Endometrial microvascular endothelial cells (primary cell): ENCODE measurements around the gene UBE2F. TPM values are rescaled to one million over a fixed set of nuclear protein-coding genes. Genes with fewer than 3 reads are reported as not detected.

Experiments
- in situ Hi-C: cut with HindIII; loops from 2 replicates; pipeline ENCODE4 v1.10.0; 2017; ENCODE audit warnings: low sequenced_read_pairs, low pct_unique_long_range_greater_than_20kb; ENCODE audit errors: inconsistent ontology term
- total RNA-seq: library from RNA; depleted of rRNA; stranded (reverse); fragments of >200 nt; gene quantifications from one replicate; pipeline ENCODE4 v1.2.3, GENCODE V29; 2015; ENCODE audit errors: inconsistent ontology term

UBE2F gene
- total RNA-seq, 1 donor from 2014 or later, result 70.3 TPM

- in situ Hi-C loops, result no loop called here
These were observed 39.7 kb downstream of the UBE2F start for GRCh38 chr2:238006510-238006909.

- in situ Hi-C loops, result no loop called here
These were observed 41.1 kb downstream of the UBE2F start for GRCh38 chr2:238007924-238008323.

- in situ Hi-C loops, result no loop called here
These were observed 42.7 kb downstream of the UBE2F start for GRCh38 chr2:238009563-238009962.

GRCh38 chr2:238010572-238010971 lies 43.8 kb downstream of the UBE2F start:
- in situ Hi-C loops, result no loop called here

GRCh38 chr2:238013806-238014205 lies 47.0 kb downstream of the UBE2F start:
- in situ Hi-C loops, result no loop called here

- in situ Hi-C loops, result no loop called here
These were observed 48.9 kb downstream of the UBE2F start for GRCh38 chr2:238015705-238016104.

- in situ Hi-C loops, result no loop called here
These were observed 49.7 kb downstream of the UBE2F start for GRCh38 chr2:238016526-238016925.

- in situ Hi-C loops, result no loop called here
These were observed 53.1 kb downstream of the UBE2F start for GRCh38 chr2:238019962-238020361.

- in situ Hi-C loops, result no loop called here
These were observed 54.0 kb downstream of the UBE2F start for GRCh38 chr2:238020816-238021215.

- in situ Hi-C loops, result no loop called here
These were observed 54.5 kb downstream of the UBE2F start for GRCh38 chr2:238021327-238021726.

GRCh38 chr2:238022594-238023157 lies 55.9 kb downstream of the UBE2F start:
- in situ Hi-C loops, result no loop called here

- in situ Hi-C loops, result no loop called here
These were observed 56.8 kb downstream of the UBE2F start for GRCh38 chr2:238023608-238024007.

- in situ Hi-C loops, result no loop called here
These were observed 58.2 kb downstream of the UBE2F start for GRCh38 chr2:238024986-238025385.

- in situ Hi-C loops, result no loop called here
These were observed 59.0 kb downstream of the UBE2F start for GRCh38 chr2:238025741-238026360.

GRCh38 chr2:238027058-238027457 lies 60.2 kb downstream of the UBE2F start:
- in situ Hi-C loops, result no loop called here

GRCh38 chr2:238027591-238028415 lies 61.0 kb downstream of the UBE2F start:
- in situ Hi-C loops, result no loop called here

- in situ Hi-C loops, result no loop called here
These were observed 63.0 kb downstream of the UBE2F start for GRCh38 chr2:238029853-238030252.

- in situ Hi-C loops, result no loop called here
These were observed 63.8 kb downstream of the UBE2F start for GRCh38 chr2:238030422-238031155.

GRCh38 chr2:238031751-238032150 lies 64.9 kb downstream of the UBE2F start:
- in situ Hi-C loops, result no loop called here
